Neural cell (in vitro differentiated cells): ENCODE measurements around the gene CDK15. TPM values are rescaled to one million over a fixed set of nuclear protein-coding genes. Genes with fewer than 3 reads are reported as not detected.

Experiments
- H2AFZ ChIP-seq: fragments of 200-600, 300-800 bp; sonication (generic), shearing (Covaris generic); 2 replicates; pipeline ENCODE4 v1.6.0; 2014; ENCODE audit warnings: low read depth, mild to moderate bottlenecking, antibody characterized with exemption, low read length, moderate library complexity
- H3F3A ChIP-seq: fragments of 200-600 bp; shearing (Covaris generic); 2 replicates; pipeline ENCODE4 v1.6.1; 2016; ENCODE audit warnings: mild to moderate bottlenecking, moderate library complexity, mixed read lengths, antibody characterized with exemption, low read length; ENCODE audit not compliant: insufficient read depth, poor library complexity, severe bottlenecking
- H3K27ac ChIP-seq: fragments of 200-600, 300-800 bp; sonication (generic), shearing (Covaris generic); 2 replicates; pipeline ENCODE4 v1.5.1; 2014; ENCODE audit warnings: mild to moderate bottlenecking, low read length, moderate library complexity
- H3K27me3 ChIP-seq: fragments of 300-800, 200-600 bp; sonication (generic), shearing (Covaris generic); 2 replicates; pipeline ENCODE4 v1.6.0; 2014; ENCODE audit warnings: mild to moderate bottlenecking, low read depth, low read length, moderate library complexity; ENCODE audit not compliant: insufficient read depth
- H3K36me3 ChIP-seq: fragments of 300-800, 200-600 bp; sonication (generic), shearing (Covaris generic); 2 replicates; pipeline ENCODE4 v1.5.1; 2014; ENCODE audit warnings: mild to moderate bottlenecking, antibody characterized with exemption, low read length, moderate library complexity; ENCODE audit not compliant: insufficient read depth
- H3K4me2 ChIP-seq: fragments of 300-800, 200-600 bp; sonication (generic), shearing (Covaris generic); 2 replicates; pipeline ENCODE4 v1.6.0; 2014; ENCODE audit warnings: mild to moderate bottlenecking, low read length
- H3K4me3 ChIP-seq: fragments of 300-800, 200-600 bp; sonication (generic), shearing (Covaris generic); 2 replicates; pipeline ENCODE4 v1.5.1; 2014; ENCODE audit warnings: mild to moderate bottlenecking, low read length, moderate library complexity
- H3K79me2 ChIP-seq: fragments of 200-600 bp; shearing (Covaris generic); replicated peaks from 2 replicates; pipeline ENCODE4 v1.6.0; 2014; ENCODE audit warnings: mild to moderate bottlenecking, low read length, moderate library complexity; ENCODE audit not compliant: insufficient read depth
- H3K9ac ChIP-seq: fragments of 300-800, 200-600 bp; sonication (generic), shearing (Covaris generic); 2 replicates; pipeline ENCODE4 v1.6.1; 2016; ENCODE audit warnings: mild to moderate bottlenecking, low read length, mixed read lengths
- H3K9me2 ChIP-seq: fragments of 200-600 bp; shearing (Covaris generic); 2 replicates; pipeline ENCODE4 v1.6.1; 2016; ENCODE audit warnings: mild to moderate bottlenecking, low read length, mixed read lengths; ENCODE audit not compliant: insufficient read depth
- H3K9me3 ChIP-seq: fragments of 200-600, 300-800 bp; sonication (generic), shearing (Covaris generic); 2 replicates; pipeline ENCODE4 v1.6.1; 2016; ENCODE audit warnings: mild to moderate bottlenecking, mixed run types, low read length, moderate library complexity, mixed read lengths
- H4K20me1 ChIP-seq: fragments of 200-600 bp; shearing (Covaris generic); 2 replicates; pipeline ENCODE4 v1.6.1; 2016; ENCODE audit warnings: mild to moderate bottlenecking, mixed run types; ENCODE audit not compliant: insufficient read depth
- CTCF ChIP-seq: fragments of 450-650 bp; IDR thresholded peaks from 2 replicates; pipeline ENCODE4 v1.5.1; 2014; ENCODE audit warnings: antibody characterized with exemption, mild to moderate bottlenecking, moderate library complexity; ENCODE audit not compliant: poor library complexity, severe bottlenecking
- EP300 ChIP-seq: fragments of 450-650 bp; conservative IDR thresholded peaks from 2 replicates; pipeline ENCODE4 v1.6.1; 2014; ENCODE audit warnings: antibody characterized with exemption, mild to moderate bottlenecking, moderate library complexity; ENCODE audit not compliant: poor library complexity, severe bottlenecking
- EZH2 ChIP-seq: fragments of 200-600, 300-800 bp; shearing (Covaris generic), sonication (generic); IDR thresholded peaks from 2 replicates; pipeline ENCODE4 v1.6.1; 2014; ENCODE audit warnings: antibody characterized with exemption, low read length, borderline replicate concordance, mild to moderate bottlenecking; ENCODE audit not compliant: insufficient read depth, poor library complexity, severe bottlenecking
- MXI1 ChIP-seq: fragments of 450-650 bp; conservative IDR thresholded peaks from 2 replicates; pipeline ENCODE4 v1.6.1; 2014; ENCODE audit warnings: antibody characterized with exemption, mild to moderate bottlenecking; ENCODE audit not compliant: poor library complexity, severe bottlenecking
- POLR2AphosphoS5 ChIP-seq: IDR thresholded peaks from 2 replicates; pipeline ENCODE4 v1.6.1; 2012
- RAD21 ChIP-seq: fragments of 450-650 bp; conservative IDR thresholded peaks from 2 replicates; pipeline ENCODE4 v1.6.1; 2014; ENCODE audit warnings: antibody characterized with exemption, mild to moderate bottlenecking, moderate library complexity
- REST ChIP-seq: IDR thresholded peaks from 2 replicates; pipeline ENCODE4 v1.6.1; 2012; ENCODE audit warnings: borderline replicate concordance
- SMC3 ChIP-seq: fragments of 450-650 bp; conservative IDR thresholded peaks from 2 replicates; pipeline ENCODE4 v1.6.1; 2014; ENCODE audit warnings: antibody characterized with exemption, mild to moderate bottlenecking, moderate library complexity; ENCODE audit not compliant: poor library complexity
- TAF1 ChIP-seq: IDR thresholded peaks from 2 replicates; pipeline ENCODE4 v1.6.1; 2012; ENCODE audit warnings: low read depth
- polyA plus RNA-seq: library from polyadenylated mRNA; depleted of rRNA; stranded (reverse); fragments of >200 nt; gene quantifications from 2 replicates; pipeline ENCODE4 v1.2.3, GENCODE V29; 2014

The CDK15 gene
- polyA plus RNA-seq, 1 donor from 2014 or later, result 0.09 TPM

- Histone ChIP-seq H3K4me3 (no peak overlapping the region), H3K4me2 (no peak overlapping the region), H4K20me1 (no peaks in the 10 kb centered on the region), H3K79me2 (no peaks in the 10 kb centered on the region), H2AFZ (no peak overlapping the region), H3K9me3 (no peaks in the 10 kb centered on the region), H3F3A (no peaks in the 10 kb centered on the region), H3K36me3 (no peaks in the 10 kb centered on the region), H3K27me3 (peaks cover 4% of the 10 kb centered on the region), H3K9me2 (no peaks in the 10 kb centered on the region), H3K9ac (no peak overlapping the region), H3K27ac (no peak overlapping the region)
- TF ChIP-seq TAF1 (no peak), EZH2 (no peak), POLR2AphosphoS5 (no peak), MXI1 (no peak), SMC3 (no peak), CTCF (no peak), REST (no peak), RAD21 (no peak), EP300 (no peak)
Observed at GRCh38 chr2:201852878-201853415, 46.6 kb downstream of the CDK15 start.

GRCh38 chr2:201854221-201854801, 48.0 kb downstream of the CDK15 start:
- H3K9ac ChIP-seq, result no peak overlapping the region
- no peak overlapping the region for H3K4me3 ChIP-seq
- no peak overlapping the region for H3K27ac ChIP-seq
- no peaks in the 10 kb centered on the region for H3K9me3 ChIP-seq
- no peaks in the 10 kb centered on the region for H4K20me1 ChIP-seq
- TF ChIP-seq EP300 (no peak), RAD21 (no peak), MXI1 (no peak), POLR2AphosphoS5 (no peak)
- H3K4me2 ChIP-seq, result no peak overlapping the region
- H3F3A ChIP-seq, result peaks cover 3% of the 10 kb centered on the region
- H3K27me3 ChIP-seq, result peaks cover 13% of the 10 kb centered on the region
- H3K36me3 ChIP-seq, result no peaks in the 10 kb centered on the region
- no peak overlapping the region for H2AFZ ChIP-seq
- no peaks in the 10 kb centered on the region for H3K79me2 ChIP-seq
- no peaks in the 10 kb centered on the region for H3K9me2 ChIP-seq
